MM.1S (cell line): ENCODE measurements around the gene TAS2R13.

ENCODE experiments used
- CTCF ChIP-seq: fragments of 300-600 bp; sonication (generic); IDR thresholded peaks from 2 replicates; pipeline ENCODE4 v1.5.1; 2016; ENCODE audit warnings: antibody characterized with exemption, low read length, mixed read lengths
- EZH2 ChIP-seq: fragments of 300-600 bp; sonication (generic); optimal IDR thresholded peaks from 2 replicates; pipeline ENCODE3; 2017; ENCODE audit warnings: low read depth, mild to moderate bottlenecking, antibody characterized with exemption, low read length, mixed read lengths
- EZH2phosphoT487 ChIP-seq: fragments of 300-600 bp; sonication (generic); IDR thresholded peaks from 2 replicates; pipeline ENCODE4 v1.6.1; 2018; ENCODE audit warnings: antibody characterized with exemption, low read length

DNA sequence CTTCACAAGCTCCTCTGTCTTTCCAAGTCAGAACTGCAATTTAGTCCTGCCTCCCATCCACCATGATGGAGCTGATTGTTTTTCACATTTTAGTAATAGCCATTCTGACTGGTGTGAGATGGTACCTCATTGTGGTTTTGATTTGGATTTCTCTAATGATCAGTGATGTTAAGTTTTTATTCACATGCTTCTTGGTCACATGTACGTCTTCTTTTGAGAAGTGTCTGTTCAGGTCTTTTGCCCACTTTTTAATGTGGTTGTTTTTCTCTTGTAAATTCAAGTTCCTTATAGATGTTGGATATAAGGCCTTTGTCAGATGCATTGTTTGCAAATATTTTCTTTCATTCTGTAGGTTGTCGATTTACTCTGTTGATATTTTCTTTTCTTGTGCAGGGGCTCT, 33.8 kb upstream of the TAS2R13 start:
- no peak for TF ChIP-seq CTCF
- no peak for TF ChIP-seq EZH2
- TF ChIP-seq EZH2phosphoT487, result no peak
